ENCODE measurements around the gene RPS14.

RPS14 gene

GRCh38 chr5:150448952-150449516, 505 bp downstream of the RPS14 start:
- no CpG with 5 or more reads among the region's 31 CpGs for WGBS (ENCODE audit: extremely low coverage, insufficient coverage, low lambda C conversion rate)

GRCh38 chr5:150448334-150448733, 1.2 kb downstream of the RPS14 start:
- peaks cover 38% of the 10 kb centered on the region for H3K79me2 ChIP-seq (ENCODE audit: control insufficient read depth, insufficient read depth, low read length)
- no peak overlapping the region for H3K23ac ChIP-seq (ENCODE audit: low read length)
- no peaks in the 10 kb centered on the region for H3K27me3 ChIP-seq (ENCODE audit: insufficient read depth, low read length, poor library complexity)
- H3K79me1 ChIP-seq (ENCODE audit: low read length) = peaks cover 26% of the 10 kb centered on the region
- DNase-seq = peak; percentile 51
- no peak overlapping the region for H3K27ac ChIP-seq (ENCODE audit: low read depth, low read length)
- H2BK120ac ChIP-seq (ENCODE audit: low read depth, low read length) = no peak overlapping the region
- H3K4me1 ChIP-seq (ENCODE audit: control insufficient read depth, low read depth, low read length) = peaks cover 5% of the 10 kb centered on the region
- H3K4ac ChIP-seq (ENCODE audit: low read depth, low read length) = no peak overlapping the region
- H3K4me3 ChIP-seq (ENCODE audit: low read length) = peak overlapping the region; percentile 100
- peak overlapping the region; percentile 79 for H3K4me2 ChIP-seq (ENCODE audit: low read length)
- no peak overlapping the region for H4K5ac ChIP-seq (ENCODE audit: low read length)
- H2AK5ac ChIP-seq (ENCODE audit: low read length) = no peak overlapping the region
- H3K18ac ChIP-seq (ENCODE audit: low read length) = no peak overlapping the region
- H3K56ac ChIP-seq (ENCODE audit: low read length) = peak overlapping the region; percentile 100
- H2BK5ac ChIP-seq (ENCODE audit: low read length) = no peak overlapping the region
- H4K8ac ChIP-seq (ENCODE audit: low read depth, low read length) = no peak overlapping the region
- peaks cover 30% of the 10 kb centered on the region for H3K36me3 ChIP-seq (ENCODE audit: control insufficient read depth, insufficient read depth, low read length)
- H3K9ac ChIP-seq (ENCODE audit: low read length) = peak overlapping the region; percentile 100
- H2BK15ac ChIP-seq (replicated peaks; ENCODE audit: low read depth) = no peak overlapping the region
- WGBS (ENCODE audit: extremely low coverage, insufficient coverage, low lambda C conversion rate) = no CpG with 5 or more reads among the region's 4 CpGs

More at GRCh38 chr5:150448952-150449516, 505 bp downstream of the RPS14 start:
- Histone ChIP-seq H3K9ac (ENCODE audit: low read length) (peak overlapping the region; percentile 100), H3K4me3 (ENCODE audit: low read length) (peak overlapping the region; percentile 100), H3K4ac (ENCODE audit: low read depth, low read length) (peak overlapping the region; percentile 28), H3K79me1 (ENCODE audit: low read length) (peaks cover 26% of the 10 kb centered on the region), H2BK5ac (ENCODE audit: low read length) (peak overlapping the region; percentile 95), H4K8ac (ENCODE audit: low read depth, low read length) (no peak overlapping the region), H3K79me2 (ENCODE audit: control insufficient read depth, insufficient read depth, low read length) (peaks cover 38% of the 10 kb centered on the region), H3K36me3 (ENCODE audit: control insufficient read depth, insufficient read depth, low read length) (peaks cover 29% of the 10 kb centered on the region), H3K23ac (ENCODE audit: low read length) (peak overlapping the region; percentile 92), H3K27me3 (ENCODE audit: insufficient read depth, low read length, poor library complexity) (no peaks in the 10 kb centered on the region), H3K4me2 (ENCODE audit: low read length) (peak overlapping the region; percentile 79), H2BK15ac (replicated peaks; ENCODE audit: low read depth) (no peak overlapping the region), H2AK5ac (ENCODE audit: low read length) (peak overlapping the region; percentile 98), H3K18ac (ENCODE audit: low read length) (peak overlapping the region; percentile 9), H4K5ac (ENCODE audit: low read length) (peak overlapping the region; percentile 95), H3K56ac (ENCODE audit: low read length) (peak overlapping the region; percentile 100), H2BK120ac (ENCODE audit: low read depth, low read length) (no peak overlapping the region), H3K4me1 (ENCODE audit: control insufficient read depth, low read depth, low read length) (peaks cover 5% of the 10 kb centered on the region), H3K27ac (ENCODE audit: low read depth, low read length) (peak overlapping the region; percentile 22)
- no peak for DNase-seq

- Histone ChIP-seq H3K4me1 (ENCODE audit: control insufficient read depth, low read depth, low read length) (peaks cover 5% of the 10 kb centered on the region), H3K23ac (ENCODE audit: low read length) (no peak overlapping the region)
Measured at GRCh38 chr5:150447188-150447587, 2.4 kb downstream of the RPS14 start.

GRCh38 chr5:150446583-150446982, 3.0 kb downstream of the RPS14 start:
- H3K27ac ChIP-seq (ENCODE audit: low read depth, low read length) = no peak overlapping the region
- H3K4me3 ChIP-seq (ENCODE audit: low read length) = no peak overlapping the region
- no peak overlapping the region for H2AK5ac ChIP-seq (ENCODE audit: low read length)
- DNase-seq = no peak
- H2BK5ac ChIP-seq (ENCODE audit: low read length) = no peak overlapping the region
- no peak overlapping the region for H4K8ac ChIP-seq (ENCODE audit: low read depth, low read length)
- no peak overlapping the region for H3K4ac ChIP-seq (ENCODE audit: low read depth, low read length)
- H3K23ac ChIP-seq (ENCODE audit: low read length) = no peak overlapping the region
- H2BK120ac ChIP-seq (ENCODE audit: low read depth, low read length) = no peak overlapping the region
- H3K36me3 ChIP-seq (ENCODE audit: control insufficient read depth, insufficient read depth, low read length) = peaks cover 30% of the 10 kb centered on the region
- H3K9ac ChIP-seq (ENCODE audit: low read length) = peak overlapping the region; percentile 53
- H2BK15ac ChIP-seq (replicated peaks; ENCODE audit: low read depth) = no peak overlapping the region
- no peak overlapping the region for H3K4me2 ChIP-seq (ENCODE audit: low read length)
- H3K56ac ChIP-seq (ENCODE audit: low read length) = peak overlapping the region; percentile 39
- H3K79me2 ChIP-seq (ENCODE audit: control insufficient read depth, insufficient read depth, low read length) = peaks cover 38% of the 10 kb centered on the region
- H4K5ac ChIP-seq (ENCODE audit: low read length) = no peak overlapping the region
- H3K4me1 ChIP-seq (ENCODE audit: control insufficient read depth, low read depth, low read length) = peaks cover 7% of the 10 kb centered on the region
- no peak overlapping the region for H3K18ac ChIP-seq (ENCODE audit: low read length)
- peaks cover 26% of the 10 kb centered on the region for H3K79me1 ChIP-seq (ENCODE audit: low read length)
- WGBS (ENCODE audit: extremely low coverage, insufficient coverage, low lambda C conversion rate) = no CpG with 5 or more reads among the region's 6 CpGs
- no peaks in the 10 kb centered on the region for H3K27me3 ChIP-seq (ENCODE audit: insufficient read depth, low read length, poor library complexity)

More at GRCh38 chr5:150447188-150447587, 2.4 kb downstream of the RPS14 start:
- no CpG with 5 or more reads among the region's 6 CpGs for WGBS (ENCODE audit: extremely low coverage, insufficient coverage, low lambda C conversion rate)
- no peak overlapping the region for H3K4ac ChIP-seq (ENCODE audit: low read depth, low read length)
- H3K56ac ChIP-seq (ENCODE audit: low read length) = peak overlapping the region; percentile 80
- H2BK15ac ChIP-seq (replicated peaks; ENCODE audit: low read depth) = no peak overlapping the region
- H3K9ac ChIP-seq (ENCODE audit: low read length) = peak overlapping the region; percentile 100
- H2BK5ac ChIP-seq (ENCODE audit: low read length) = no peak overlapping the region
- H3K4me3 ChIP-seq (ENCODE audit: low read length) = no peak overlapping the region
- H4K8ac ChIP-seq (ENCODE audit: low read depth, low read length) = no peak overlapping the region
- no peak overlapping the region for H4K5ac ChIP-seq (ENCODE audit: low read length)
- H3K4me2 ChIP-seq (ENCODE audit: low read length) = peak overlapping the region; percentile 1
- peaks cover 30% of the 10 kb centered on the region for H3K36me3 ChIP-seq (ENCODE audit: control insufficient read depth, insufficient read depth, low read length)
- H3K27ac ChIP-seq (ENCODE audit: low read depth, low read length) = no peak overlapping the region
- H2BK120ac ChIP-seq (ENCODE audit: low read depth, low read length) = no peak overlapping the region
- no peak overlapping the region for H2AK5ac ChIP-seq (ENCODE audit: low read length)
- no peak overlapping the region for H3K18ac ChIP-seq (ENCODE audit: low read length)
- H3K79me1 ChIP-seq (ENCODE audit: low read length) = peaks cover 26% of the 10 kb centered on the region
- H3K27me3 ChIP-seq (ENCODE audit: insufficient read depth, low read length, poor library complexity) = no peaks in the 10 kb centered on the region
- H3K79me2 ChIP-seq (ENCODE audit: control insufficient read depth, insufficient read depth, low read length) = peaks cover 38% of the 10 kb centered on the region
- DNase-seq = no peak

GRCh38 chr5:150446088-150446487, 3.5 kb downstream of the RPS14 start:
- no peak overlapping the region for H2BK5ac ChIP-seq (ENCODE audit: low read length)
- peaks cover 38% of the 10 kb centered on the region for H3K79me2 ChIP-seq (ENCODE audit: control insufficient read depth, insufficient read depth, low read length)
- H3K4ac ChIP-seq (ENCODE audit: low read depth, low read length) = no peak overlapping the region
- no peak overlapping the region for H3K27ac ChIP-seq (ENCODE audit: low read depth, low read length)
- no CpG with 5 or more reads among the region's 2 CpGs for WGBS (ENCODE audit: extremely low coverage, insufficient coverage, low lambda C conversion rate)
- no peak overlapping the region for H3K4me3 ChIP-seq (ENCODE audit: low read length)
- H3K9ac ChIP-seq (ENCODE audit: low read length) = peak overlapping the region; percentile 22
- DNase-seq = no peak
- no peaks in the 10 kb centered on the region for H3K27me3 ChIP-seq (ENCODE audit: insufficient read depth, low read length, poor library complexity)
- no peak overlapping the region for H4K5ac ChIP-seq (ENCODE audit: low read length)
- no peak overlapping the region for H4K8ac ChIP-seq (ENCODE audit: low read depth, low read length)
- H3K56ac ChIP-seq (ENCODE audit: low read length) = no peak overlapping the region
- H2BK15ac ChIP-seq (replicated peaks; ENCODE audit: low read depth) = no peak overlapping the region
- H2AK5ac ChIP-seq (ENCODE audit: low read length) = no peak overlapping the region
- peaks cover 7% of the 10 kb centered on the region for H3K4me1 ChIP-seq (ENCODE audit: control insufficient read depth, low read depth, low read length)
- H3K18ac ChIP-seq (ENCODE audit: low read length) = no peak overlapping the region
- no peak overlapping the region for H2BK120ac ChIP-seq (ENCODE audit: low read depth, low read length)
- peaks cover 30% of the 10 kb centered on the region for H3K36me3 ChIP-seq (ENCODE audit: control insufficient read depth, insufficient read depth, low read length)
- no peak overlapping the region for H3K23ac ChIP-seq (ENCODE audit: low read length)
- peaks cover 26% of the 10 kb centered on the region for H3K79me1 ChIP-seq (ENCODE audit: low read length)
- no peak overlapping the region for H3K4me2 ChIP-seq (ENCODE audit: low read length)

GRCh38 chr5:150444770-150445169, 4.8 kb downstream of the RPS14 start:
- no peak overlapping the region for H4K5ac ChIP-seq (ENCODE audit: low read length)
- WGBS (ENCODE audit: extremely low coverage, insufficient coverage, low lambda C conversion rate) = no CpG with 5 or more reads among the region's 9 CpGs
- H3K4me2 ChIP-seq (ENCODE audit: low read length) = no peak overlapping the region
- no peak for DNase-seq
- H3K56ac ChIP-seq (ENCODE audit: low read length) = no peak overlapping the region
- no peak overlapping the region for H3K18ac ChIP-seq (ENCODE audit: low read length)
- H3K9ac ChIP-seq (ENCODE audit: low read length) = no peak overlapping the region
- no peak overlapping the region for H2AK5ac ChIP-seq (ENCODE audit: low read length)
- no peaks in the 10 kb centered on the region for H3K27me3 ChIP-seq (ENCODE audit: insufficient read depth, low read length, poor library complexity)
- no peak overlapping the region for H2BK15ac ChIP-seq (replicated peaks; ENCODE audit: low read depth)
- no peak overlapping the region for H3K27ac ChIP-seq (ENCODE audit: low read depth, low read length)
- H3K23ac ChIP-seq (ENCODE audit: low read length) = no peak overlapping the region
- no peak overlapping the region for H2BK5ac ChIP-seq (ENCODE audit: low read length)
- no peak overlapping the region for H4K8ac ChIP-seq (ENCODE audit: low read depth, low read length)
- H3K4me3 ChIP-seq (ENCODE audit: low read length) = no peak overlapping the region
- H3K36me3 ChIP-seq (ENCODE audit: control insufficient read depth, insufficient read depth, low read length) = peaks cover 30% of the 10 kb centered on the region
- H3K79me1 ChIP-seq (ENCODE audit: low read length) = peaks cover 26% of the 10 kb centered on the region
- H2BK120ac ChIP-seq (ENCODE audit: low read depth, low read length) = no peak overlapping the region
- peaks cover 7% of the 10 kb centered on the region for H3K4me1 ChIP-seq (ENCODE audit: control insufficient read depth, low read depth, low read length)
- no peak overlapping the region for H3K4ac ChIP-seq (ENCODE audit: low read depth, low read length)
- H3K79me2 ChIP-seq (ENCODE audit: control insufficient read depth, insufficient read depth, low read length) = peaks cover 38% of the 10 kb centered on the region
